ENCODE data around the gene RFX3. TPM values are rescaled to one million over a fixed set of nuclear protein-coding genes. Genes with fewer than 3 reads are reported as not detected.

The RFX3 gene
- total RNA-seq, 1 donor from 2014 or later, result 61.6 TPM

- H3K27me3 Mint-ChIP-seq (ENCODE audit: unreplicated experiment), result no peaks in the 10 kb centered on the region
- TF ChIP-seq CTCF (IDR thresholded peaks at IDR 0.05; ENCODE audit: partially characterized antibody, unreplicated experiment), result no peak
- no peak overlapping the region for H3K27ac Mint-ChIP-seq (ENCODE audit: unreplicated experiment)
- H3K36me3 Mint-ChIP-seq (ENCODE audit: unreplicated experiment), result no peaks in the 10 kb centered on the region
- H3K4me1 Mint-ChIP-seq (ENCODE audit: low read depth, unreplicated experiment), result no peaks in the 10 kb centered on the region
- no peaks in the 10 kb centered on the region for H3K9me3 Mint-ChIP-seq (ENCODE audit: unreplicated experiment)
- DNase-seq, result no peak
- no peak overlapping the region for H3K4me3 Mint-ChIP-seq (ENCODE audit: unreplicated experiment)
Observed at GRCh38 chr9:3296536-3296935, 229.3 kb downstream of the RFX3 start.

- Mint-ChIP-seq H3K9me3 (ENCODE audit: unreplicated experiment) (no peaks in the 10 kb centered on the region), H3K4me3 (ENCODE audit: unreplicated experiment) (no peak overlapping the region), H3K27ac (ENCODE audit: unreplicated experiment) (no peak overlapping the region), H3K36me3 (ENCODE audit: unreplicated experiment) (no peaks in the 10 kb centered on the region), H3K27me3 (ENCODE audit: unreplicated experiment) (no peaks in the 10 kb centered on the region), H3K4me1 (ENCODE audit: low read depth, unreplicated experiment) (no peaks in the 10 kb centered on the region)
- DNase-seq, result no peak
- no peak for TF ChIP-seq CTCF (IDR thresholded peaks at IDR 0.05; ENCODE audit: partially characterized antibody, unreplicated experiment)
Observed at GRCh38 chr9:3292311-3292710, 233.5 kb downstream of the RFX3 start.

- Mint-ChIP-seq H3K9me3 (ENCODE audit: unreplicated experiment) (no peaks in the 10 kb centered on the region), H3K27ac (ENCODE audit: unreplicated experiment) (no peak overlapping the region), H3K36me3 (ENCODE audit: unreplicated experiment) (no peaks in the 10 kb centered on the region), H3K4me1 (ENCODE audit: low read depth, unreplicated experiment) (no peaks in the 10 kb centered on the region), H3K4me3 (ENCODE audit: unreplicated experiment) (no peak overlapping the region), H3K27me3 (ENCODE audit: unreplicated experiment) (no peaks in the 10 kb centered on the region)
- TF ChIP-seq CTCF (IDR thresholded peaks at IDR 0.05; ENCODE audit: partially characterized antibody, unreplicated experiment), result no peak
- no peak for DNase-seq
Observed at GRCh38 chr9:3290231-3290840, 235.5 kb downstream of the RFX3 start.

GRCh38 chr9:3288686-3289085, 237.1 kb downstream of the RFX3 start:
- no peak overlapping the region for H3K4me3 Mint-ChIP-seq (ENCODE audit: unreplicated experiment)
- no peaks in the 10 kb centered on the region for H3K4me1 Mint-ChIP-seq (ENCODE audit: low read depth, unreplicated experiment)
- no peaks in the 10 kb centered on the region for H3K9me3 Mint-ChIP-seq (ENCODE audit: unreplicated experiment)
- TF ChIP-seq CTCF (IDR thresholded peaks at IDR 0.05; ENCODE audit: partially characterized antibody, unreplicated experiment), result no peak
- no peaks in the 10 kb centered on the region for H3K27me3 Mint-ChIP-seq (ENCODE audit: unreplicated experiment)
- DNase-seq, result no peak
- H3K27ac Mint-ChIP-seq (ENCODE audit: unreplicated experiment), result no peak overlapping the region
- no peaks in the 10 kb centered on the region for H3K36me3 Mint-ChIP-seq (ENCODE audit: unreplicated experiment)

GRCh38 chr9:3285365-3286161, 240.2 kb downstream of the RFX3 start:
- no peaks in the 10 kb centered on the region for H3K27me3 Mint-ChIP-seq (ENCODE audit: unreplicated experiment)

More at GRCh38 chr9:3285365-3286161, 240.2 kb downstream of the RFX3 start:
- Mint-ChIP-seq H3K36me3 (ENCODE audit: unreplicated experiment) (no peaks in the 10 kb centered on the region), H3K4me3 (ENCODE audit: unreplicated experiment) (no peak overlapping the region), H3K4me1 (ENCODE audit: low read depth, unreplicated experiment) (no peaks in the 10 kb centered on the region), H3K9me3 (ENCODE audit: unreplicated experiment) (no peaks in the 10 kb centered on the region), H3K27ac (ENCODE audit: unreplicated experiment) (no peak overlapping the region)
- no peak for DNase-seq
- TF ChIP-seq CTCF (IDR thresholded peaks at IDR 0.05; ENCODE audit: partially characterized antibody, unreplicated experiment), result no peak

All from glutamatergic neuron (in vitro differentiated cells).